Psoas muscle (tissue), 8 donors: Measurements from ENCODE around the gene TLN1. TPM values are rescaled to one million over a fixed set of nuclear protein-coding genes. Genes with fewer than 3 reads are reported as not detected.

Experiments
- ATAC-seq, 4 donors: fragments of 200-7000 bp; cut with Tn5 transposase; one replicate each; pipeline ENCODE4 v1.9.1; 2020; ENCODE audit warnings: moderate library complexity in 3 of 4, mild to moderate bottlenecking in 2 of 4
- DNase-seq, 2 donors: peaks; one replicate each; pipeline ENCODE4 v3.0.0-alpha.2; 2020
- H3K27ac ChIP-seq: fragments of 200-600 bp; one replicate; pipeline ENCODE4 v1.8.0; 2022
- H3K27me3 ChIP-seq, 3 donors: fragments of 200-600 bp in 1 of 3; one replicate each; pipeline versions ENCODE4 v1.6.1 to v1.8.0; 2013 to 2022; ENCODE audit warnings: low read length in 2 of 3, mild to moderate bottlenecking in 2 of 3, moderate library complexity in 1 of 3; ENCODE audit not compliant: insufficient read depth in 3 of 3
- H3K36me3 ChIP-seq, 2 donors: fragments of 200-600 bp in 1 of 2; one replicate each; pipeline versions ENCODE4 v1.6.1 to v1.8.0; 2013 to 2022; ENCODE audit warnings: low read depth in 1 of 2, mild to moderate bottlenecking in 1 of 2, moderate library complexity in 1 of 2; ENCODE audit not compliant: insufficient read depth in 1 of 2
- H3K4me1 ChIP-seq: fragments of 200-600 bp; one replicate; pipeline ENCODE4 v1.8.0; 2022
- H3K4me3 ChIP-seq: fragments of 200-600 bp; one replicate; pipeline ENCODE4 v1.8.0; 2022; ENCODE audit warnings: mild to moderate bottlenecking
- H3K9me3 ChIP-seq: fragments of 200-600 bp; one replicate; pipeline ENCODE4 v1.8.0; 2022
- WGBS, 3 donors: extraction: QIAGEN DNeasy Blood & Tissue Kit; methylation state at CpG; one replicate each; pipeline versions ENCODE4 v1.1.6 to v1.1.7; 2013; 5-methylcytosine and 5-hydroxymethylcytosine counted together
- intact Hi-C, 2 donors: fragments of 100-400 bp; cut with DNase I; formaldehyde crosslinking; loops; one replicate each; pipeline versions ENCODE4 v1.11.0 to v1.14.2; 2022
- polyA plus RNA-seq, 3 donors: library from polyadenylated mRNA; stranded (reverse); fragments of 200-250 nt; gene quantifications; one replicate each; pipeline ENCODE4 v1.2.3, GENCODE V29; 2013
- total RNA-seq, 4 donors: library from RNA; stranded (reverse); fragmentation: NEBNext Ultra II Directional in 2 of 4; extraction: Animal tissue kit (Norgen Biotek cat#: 25700) in 2 of 4; gene quantifications; one replicate each; pipeline versions ENCODE4 v1.2.1 to v1.2.4, GENCODE V29; 2021 to 2023
- TF ChIP-seq, protein P1 (sequence below): fragments of 200-600 bp; IDR thresholded peaks from one replicate; pipeline ENCODE4 v1.8.0; 2022; ENCODE audit warnings: antibody characterized with exemption
- donor health status: healthy with polysubstance abuse.
- donor health status: DM: no; HTN: no; CAD: no; lungs with moderate emphysema.
- donor health status: Bipolar disorder and iron deficiency.
- donor health status: healthy.
- donor health status: DM: yes; HTN: yes; CAD: no.
- donor health status: DM: no; HTN: no; CAD: no.
- donor health status: DM: no; HTN: no; CAD: no.
- donor health status: DM: yes; HTN: yes; CAD: no.

TLN1 gene
- total and polyA plus RNA-seq, 7 donors, result 88.2 to 320 (median 150) TPM

DNA sequence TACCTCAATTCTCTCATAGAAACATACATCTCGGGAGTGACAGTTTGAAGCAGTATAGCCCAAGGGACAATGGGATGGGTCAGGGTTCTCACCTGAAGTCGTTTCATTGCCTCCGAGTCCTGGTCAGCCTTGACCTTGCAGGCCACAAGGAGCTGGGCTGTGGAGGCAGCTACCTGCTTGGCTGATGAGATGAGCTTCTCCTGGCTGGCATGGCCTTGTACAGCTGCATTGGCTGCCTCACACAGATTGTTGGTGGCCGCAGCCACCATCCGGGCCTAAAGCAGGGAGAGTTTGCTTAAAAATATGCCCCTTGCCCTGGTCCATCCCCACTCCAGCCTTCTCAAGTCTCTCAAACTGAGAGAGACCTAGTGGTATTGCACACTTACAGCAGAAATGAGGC, 33.8 kb downstream of the TLN1 start:
- TF ChIP-seq, protein P1, sequence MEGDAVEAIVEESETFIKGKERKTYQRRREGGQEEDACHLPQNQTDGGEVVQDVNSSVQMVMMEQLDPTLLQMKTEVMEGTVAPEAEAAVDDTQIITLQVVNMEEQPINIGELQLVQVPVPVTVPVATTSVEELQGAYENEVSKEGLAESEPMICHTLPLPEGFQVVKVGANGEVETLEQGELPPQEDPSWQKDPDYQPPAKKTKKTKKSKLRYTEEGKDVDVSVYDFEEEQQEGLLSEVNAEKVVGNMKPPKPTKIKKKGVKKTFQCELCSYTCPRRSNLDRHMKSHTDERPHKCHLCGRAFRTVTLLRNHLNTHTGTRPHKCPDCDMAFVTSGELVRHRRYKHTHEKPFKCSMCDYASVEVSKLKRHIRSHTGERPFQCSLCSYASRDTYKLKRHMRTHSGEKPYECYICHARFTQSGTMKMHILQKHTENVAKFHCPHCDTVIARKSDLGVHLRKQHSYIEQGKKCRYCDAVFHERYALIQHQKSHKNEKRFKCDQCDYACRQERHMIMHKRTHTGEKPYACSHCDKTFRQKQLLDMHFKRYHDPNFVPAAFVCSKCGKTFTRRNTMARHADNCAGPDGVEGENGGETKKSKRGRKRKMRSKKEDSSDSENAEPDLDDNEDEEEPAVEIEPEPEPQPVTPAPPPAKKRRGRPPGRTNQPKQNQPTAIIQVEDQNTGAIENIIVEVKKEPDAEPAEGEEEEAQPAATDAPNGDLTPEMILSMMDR, result no peak
- Histone ChIP-seq H3K27ac (no peak overlapping the region), H3K36me3 (peaks cover 22 to 77% of the 10 kb centered on the region in 2 donors), H3K4me3 (no peak overlapping the region), H3K9me3 (no peaks in the 10 kb centered on the region), H3K4me1 (peaks cover 11% of the 10 kb centered on the region), H3K27me3 (no peaks in the 10 kb centered on the region)
- ATAC-seq (no peak), DNase-seq (peak in 1 of 2 donors; percentile 27)
- 92 to 94% (median 93%) methylated on average over 5 of the region's 5 CpGs for WGBS, 3 donors
- intact Hi-C loops, result loop anchor here (2.0 to 10.0 kb wide), 4 partner anchors 27 to 213 kb away; partner anchors contain the start of gene TESK1 (in 1 of the 2)

DNA sequence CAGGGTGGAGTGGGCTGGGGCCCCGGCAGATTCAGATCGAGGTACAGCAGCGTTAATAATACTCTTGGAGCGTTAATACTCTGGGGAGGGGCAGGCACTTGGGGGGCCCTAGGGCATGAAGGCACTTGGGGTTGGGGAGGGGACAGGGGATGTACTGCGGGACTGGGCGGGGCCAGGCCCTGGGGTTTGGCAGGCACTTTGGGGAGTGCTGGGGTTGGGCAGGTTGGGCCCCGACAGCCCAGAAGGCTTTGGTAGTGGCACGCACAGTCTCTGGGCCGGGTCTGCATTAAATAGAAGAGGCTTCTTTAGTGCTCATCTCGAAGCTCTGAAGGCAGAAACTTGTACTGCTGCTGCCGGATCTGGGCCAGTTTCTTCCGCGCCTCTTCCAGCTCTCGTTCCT, 34.5 kb downstream of the TLN1 start:
- Histone ChIP-seq H3K36me3 (peaks cover 20 to 70% of the 10 kb centered on the region in 2 donors), H3K9me3 (no peaks in the 10 kb centered on the region), H3K4me1 (peaks cover 11% of the 10 kb centered on the region), H3K4me3 (no peak overlapping the region), H3K27me3 (no peaks in the 10 kb centered on the region), H3K27ac (no peak overlapping the region)
- WGBS, 3 donors, result 74 to 78% (median 77%) methylated on average over 14 of the region's 14 CpGs
- TF ChIP-seq, protein P1, result no peak
- DNase-seq (peak in 1 of 2 donors; percentile 59), ATAC-seq (peak in 1 of 4 donors; percentile 4)
- intact Hi-C loops, result loop anchor here (5.0 to 10.0 kb wide), 3 partner anchors 35 to 213 kb away; partner anchors contain the start of gene TESK1 (in 1 of the 2)

DNA sequence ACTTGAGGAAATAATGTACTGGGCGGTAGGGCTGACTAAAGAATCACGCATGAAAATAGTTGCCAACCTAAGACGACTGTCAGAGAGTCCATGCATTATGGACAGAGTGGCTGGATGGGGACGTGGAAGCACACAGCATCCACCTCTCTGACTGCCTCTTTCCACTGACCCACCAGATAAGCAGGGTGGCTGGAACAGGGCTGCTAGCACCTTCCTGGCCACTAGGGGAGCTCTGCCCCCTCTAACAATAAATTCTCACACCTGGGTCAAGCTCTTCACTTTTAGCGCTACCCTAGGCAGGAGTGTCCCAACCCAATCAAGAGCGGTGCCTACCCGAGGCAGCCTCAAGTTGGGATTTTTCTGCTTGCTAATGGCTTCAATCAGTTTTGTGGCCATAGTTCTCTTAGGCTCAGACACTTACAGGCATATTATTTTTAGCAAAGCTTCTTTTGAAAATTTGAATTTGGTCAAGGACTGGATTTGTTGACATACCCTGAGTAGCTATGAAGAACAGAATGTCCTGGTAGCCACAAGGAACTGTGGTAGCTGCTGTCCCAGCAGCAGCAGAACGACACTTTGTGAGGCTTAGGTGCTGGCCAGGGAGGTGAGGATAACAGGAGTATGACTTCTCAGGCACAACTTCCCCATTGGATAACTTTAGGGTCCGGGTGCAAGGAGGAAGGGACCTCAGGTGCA, 35.3 kb downstream of the TLN1 start:
- peak overlapping the region; percentile 46 for H3K27ac ChIP-seq
- no peaks in the 10 kb centered on the region for H3K27me3 ChIP-seq
- ATAC-seq (peak; percentile 71 to 85 (median 76)), DNase-seq (peak; percentile 46 to 74)
- TF ChIP-seq, protein P1, result peak; percentile 82
- WGBS, 3 donors, result 32 to 41% (median 38%) methylated on average over 9 of the region's 9 CpGs
- H3K4me1 ChIP-seq, result peaks cover 13% of the 10 kb centered on the region
- H3K4me3 ChIP-seq, result no peak overlapping the region
- no peaks in the 10 kb centered on the region for H3K9me3 ChIP-seq
- H3K36me3 ChIP-seq, result peaks cover 20 to 62% of the 10 kb centered on the region in 2 donors
- intact Hi-C loops, result loop anchor here (5.0 to 10.0 kb wide), 3 partner anchors 34 to 212 kb away; partner anchors contain the start of gene TESK1 (in 1 of the 2)

DNA sequence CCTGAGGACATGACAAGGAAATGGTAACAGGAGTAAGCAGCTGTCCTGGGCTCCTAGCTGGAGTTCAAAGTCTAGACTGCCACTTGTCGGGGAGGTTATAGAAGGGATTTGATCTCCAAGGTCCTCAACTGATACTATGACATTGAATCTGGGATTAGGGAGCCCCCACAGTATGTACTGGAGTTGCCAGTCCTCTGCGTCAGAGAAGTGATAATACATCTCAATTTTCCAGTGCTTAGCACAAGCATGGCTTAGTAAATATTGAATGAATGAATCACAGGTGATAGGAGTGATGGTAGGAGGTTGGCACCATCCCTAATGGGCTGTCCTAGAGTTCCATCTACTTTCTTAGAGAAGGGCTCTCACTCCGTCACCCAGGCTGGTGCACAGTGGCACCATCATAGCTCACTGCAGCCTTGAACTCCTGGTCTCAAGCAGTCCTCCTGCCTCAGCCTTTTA, 36.0 kb downstream of the TLN1 start:
- peaks cover 19% of the 10 kb centered on the region for H3K4me1 ChIP-seq
- intact Hi-C loops, result loop anchor here (5.0 to 10.0 kb wide), 3 partner anchors 34 to 211 kb away; partner anchors contain the start of gene TESK1 (in 1 of the 2)
- DNase-seq, result peak in 1 of 2 donors; percentile 22
- no peaks in the 10 kb centered on the region for H3K9me3 ChIP-seq
- WGBS, 3 donors, result 53 to 91% (median 62%) methylated on average over 3 of the region's 3 CpGs
- H3K27me3 ChIP-seq, result no peaks in the 10 kb centered on the region
- TF ChIP-seq, protein P1, result no peak
- H3K36me3 ChIP-seq, result peaks cover 20 to 55% of the 10 kb centered on the region in 2 donors
- H3K4me3 ChIP-seq, result no peak overlapping the region
- peak; percentile 21 to 46 (median 24) for ATAC-seq
- peak overlapping the region; percentile 46 for H3K27ac ChIP-seq
